ENCODE data around the gene ACSS3.

DNA sequence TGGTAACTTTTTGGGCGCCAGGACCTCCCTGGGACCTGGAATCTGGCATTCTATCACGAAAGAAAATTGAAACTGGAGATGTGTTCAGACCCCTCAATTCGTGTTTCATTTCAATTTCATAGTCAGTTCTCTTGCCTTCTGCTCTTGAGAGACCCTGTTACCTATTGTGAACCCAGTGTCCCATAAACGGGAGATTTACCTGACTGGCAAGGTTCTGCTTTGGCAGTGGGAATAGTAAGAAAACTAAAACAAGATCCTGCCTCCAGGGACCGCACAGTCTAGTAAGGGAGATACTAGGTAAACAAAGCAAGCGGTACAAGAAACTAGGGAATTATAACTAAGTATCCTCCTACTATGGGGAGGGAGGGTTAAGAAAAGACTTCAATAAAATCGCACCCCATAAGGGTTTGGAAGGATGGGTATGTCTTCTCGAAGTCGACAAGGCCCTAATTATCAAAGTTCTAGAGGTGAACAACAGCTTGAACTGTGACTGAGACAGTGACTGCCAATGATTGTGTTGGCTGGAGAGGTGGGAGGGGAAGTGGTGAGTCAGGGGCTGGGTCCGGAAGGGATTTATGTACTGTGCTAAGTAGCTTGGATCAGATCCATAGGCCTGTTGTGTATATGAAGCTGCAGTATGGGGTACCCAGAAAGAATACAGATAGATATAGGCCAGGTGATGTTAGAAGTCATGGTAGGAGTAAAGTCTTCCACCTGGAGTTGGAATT is 754 bp downstream of the ACSS3 start:
- TF ChIP-seq FOXM1 (IDR thresholded peaks at IDR 0.05; ENCODE audit: low read depth, low read length) (no peak), MEF2A (IDR thresholded peaks at IDR 0.05; ENCODE audit: insufficient read depth, low read depth, low read length) (no peak)
